MCF 10A (cell line): ENCODE measurements around the gene ZFYVE21. TPM values are rescaled to one million over a fixed set of nuclear protein-coding genes. Genes with fewer than 3 reads are reported as not detected.

ENCODE experiments used
- BruUV-seq: library from RNA; stranded (reverse); fragments of 400-500 nt; replicated peaks from 2 replicates; lab custom pipeline; 2021; lab: Mats Ljungman, UMichigan
- CTCF ChIA-PET: fragments of 300-600 bp; sonication (Branson Sonifier 250); formaldehyde crosslinking; extraction: SDS; loops from one replicate; lab custom pipeline; 2021; ENCODE audit warnings: antibody characterized with exemption, inconsistent platforms; lab: Yijun Ruan, JAX
- POLR2A ChIA-PET: fragments of 300-600, 350-650 bp; sonication (Branson Sonifier 250); formaldehyde crosslinking; extraction: SDS; loops from one replicate; lab custom pipeline; 2020; ENCODE audit warnings: antibody characterized with exemption, inconsistent platforms; lab: Yijun Ruan, JAX
- DNase-seq: peaks from one replicate; pipeline ENCODE4 v3.0.0-alpha.2; 2018; ENCODE audit not compliant: unreplicated experiment
- H3K27ac Mint-ChIP-seq: one replicate; pipeline ENCODE4 v1.8.0; 2022; ENCODE audit warnings: mild to moderate bottlenecking, low read depth, mixed read lengths; ENCODE audit not compliant: unreplicated experiment
- H3K27me3 Mint-ChIP-seq: one replicate; pipeline ENCODE4 v1.8.0; 2022; ENCODE audit warnings: mixed read lengths; ENCODE audit not compliant: insufficient read depth, unreplicated experiment
- H3K36me3 Mint-ChIP-seq: one replicate; pipeline ENCODE4 v1.8.0; 2022; ENCODE audit warnings: mild to moderate bottlenecking, moderate library complexity, mixed read lengths; ENCODE audit not compliant: insufficient read depth, unreplicated experiment
- H3K4me1 Mint-ChIP-seq: one replicate; pipeline ENCODE4 v1.8.0; 2022; ENCODE audit warnings: mixed read lengths; ENCODE audit not compliant: insufficient read depth, unreplicated experiment
- H3K4me3 Mint-ChIP-seq: one replicate; pipeline ENCODE4 v1.8.0; 2022; ENCODE audit warnings: mild to moderate bottlenecking, moderate library complexity, mixed read lengths; ENCODE audit not compliant: unreplicated experiment
- H3K9me3 Mint-ChIP-seq: one replicate; pipeline ENCODE4 v1.8.0; 2022; ENCODE audit warnings: mixed read lengths; ENCODE audit not compliant: unreplicated experiment
- intact Hi-C: fragments of 100-400 bp; cut with micrococcal nuclease; formaldehyde crosslinking; loops from 2 replicates; pipeline ENCODE4 v1.14.1; 2022
- total RNA-seq: library from RNA; stranded (reverse); gene quantifications from 2 replicates; pipeline ENCODE4 v1.2.3, GENCODE V29; 2022
- TF ChIP-seq, protein P1 (sequence below): fragments of 200-600 bp; IDR thresholded peaks from one replicate; pipeline ENCODE4 v1.8.0; 2022; ENCODE audit warnings: antibody characterized with exemption, mild to moderate bottlenecking; ENCODE audit not compliant: unreplicated experiment

Gene ZFYVE21
- total RNA-seq, 1 experiment from 2014 or later, result 35.5 TPM

DNA sequence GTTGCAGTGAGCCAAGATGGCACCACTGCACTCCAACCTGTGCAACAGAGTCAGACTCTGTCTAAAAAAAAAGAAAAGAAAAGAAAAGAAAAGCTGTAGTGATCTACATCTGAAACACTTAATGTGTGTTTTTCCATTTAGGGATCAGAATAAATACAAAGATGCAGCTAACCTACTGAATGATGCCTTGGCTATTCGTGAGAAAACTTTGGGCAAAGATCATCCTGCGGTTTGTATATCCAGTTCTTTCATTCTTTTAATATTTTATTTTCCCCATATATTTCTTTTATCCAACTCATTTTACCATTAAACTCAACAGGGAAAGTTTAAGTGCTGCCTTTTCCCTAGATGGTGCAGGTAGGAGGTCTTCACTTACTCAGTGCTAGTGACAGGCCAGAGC lies 46.2 kb upstream of the ZFYVE21 start:
- ChIA-PET CTCF (interaction anchor here (0.9 kb wide), 1 partner anchor 10 kb away, joined by 6 read pairs; no protein-coding TSS in a partner anchor), POLR2A (no interaction called here)
- Mint-ChIP-seq H3K4me3 (no peak overlapping the region), H3K9me3 (no peaks in the 10 kb centered on the region), H3K36me3 (peaks cover 78% of the 10 kb centered on the region), H3K27me3 (no peaks in the 10 kb centered on the region), H3K27ac (no peak overlapping the region), H3K4me1 (peaks cover 6% of the 10 kb centered on the region)
- TF ChIP-seq, protein P1, sequence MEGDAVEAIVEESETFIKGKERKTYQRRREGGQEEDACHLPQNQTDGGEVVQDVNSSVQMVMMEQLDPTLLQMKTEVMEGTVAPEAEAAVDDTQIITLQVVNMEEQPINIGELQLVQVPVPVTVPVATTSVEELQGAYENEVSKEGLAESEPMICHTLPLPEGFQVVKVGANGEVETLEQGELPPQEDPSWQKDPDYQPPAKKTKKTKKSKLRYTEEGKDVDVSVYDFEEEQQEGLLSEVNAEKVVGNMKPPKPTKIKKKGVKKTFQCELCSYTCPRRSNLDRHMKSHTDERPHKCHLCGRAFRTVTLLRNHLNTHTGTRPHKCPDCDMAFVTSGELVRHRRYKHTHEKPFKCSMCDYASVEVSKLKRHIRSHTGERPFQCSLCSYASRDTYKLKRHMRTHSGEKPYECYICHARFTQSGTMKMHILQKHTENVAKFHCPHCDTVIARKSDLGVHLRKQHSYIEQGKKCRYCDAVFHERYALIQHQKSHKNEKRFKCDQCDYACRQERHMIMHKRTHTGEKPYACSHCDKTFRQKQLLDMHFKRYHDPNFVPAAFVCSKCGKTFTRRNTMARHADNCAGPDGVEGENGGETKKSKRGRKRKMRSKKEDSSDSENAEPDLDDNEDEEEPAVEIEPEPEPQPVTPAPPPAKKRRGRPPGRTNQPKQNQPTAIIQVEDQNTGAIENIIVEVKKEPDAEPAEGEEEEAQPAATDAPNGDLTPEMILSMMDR, result no peak
- no TSS peak for BruUV-seq
- intact Hi-C loops, result no loop called here
- no peak for DNase-seq

DNA sequence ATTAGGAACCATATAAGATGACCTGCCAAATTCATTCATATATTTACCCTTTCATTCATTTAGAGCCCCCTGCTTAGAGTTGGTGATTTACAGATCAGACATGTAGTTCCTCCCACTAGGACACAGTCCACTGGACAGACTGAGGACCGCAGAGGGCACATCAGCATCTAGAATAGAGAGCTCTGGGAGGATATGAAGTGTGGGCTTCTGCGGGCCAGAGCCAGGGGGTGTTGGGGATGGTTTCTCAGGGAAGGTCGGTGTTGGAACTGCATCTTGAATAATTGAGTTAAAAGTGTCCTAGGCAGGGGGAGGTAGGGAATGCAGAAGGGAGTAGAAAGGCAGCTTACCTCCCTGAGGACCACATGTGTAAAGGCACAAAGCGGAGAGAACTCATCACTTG lies 43.7 kb upstream of the ZFYVE21 start:
- Mint-ChIP-seq H3K27me3 (no peaks in the 10 kb centered on the region), H3K27ac (no peak overlapping the region), H3K36me3 (peaks cover 92% of the 10 kb centered on the region), H3K9me3 (no peaks in the 10 kb centered on the region), H3K4me1 (no peaks in the 10 kb centered on the region), H3K4me3 (no peak overlapping the region)
- no peak for DNase-seq
- CTCF ChIA-PET, result interaction anchor here (0.6 to 0.7 kb wide), 2 partner anchors 9 to 15 kb away, joined by 3 read pairs; no protein-coding TSS in a partner anchor
- BruUV-seq, result no TSS peak
- TF ChIP-seq, protein P1, result no peak
- intact Hi-C loops, result loop anchor here (10.0 kb wide), 1 partner anchor 97 kb away; no protein-coding TSS in a partner anchor
- POLR2A ChIA-PET, result interaction anchor here (1.8 kb wide), 1 partner anchor 11 kb away, joined by 4 read pairs; no protein-coding TSS in a partner anchor

DNA sequence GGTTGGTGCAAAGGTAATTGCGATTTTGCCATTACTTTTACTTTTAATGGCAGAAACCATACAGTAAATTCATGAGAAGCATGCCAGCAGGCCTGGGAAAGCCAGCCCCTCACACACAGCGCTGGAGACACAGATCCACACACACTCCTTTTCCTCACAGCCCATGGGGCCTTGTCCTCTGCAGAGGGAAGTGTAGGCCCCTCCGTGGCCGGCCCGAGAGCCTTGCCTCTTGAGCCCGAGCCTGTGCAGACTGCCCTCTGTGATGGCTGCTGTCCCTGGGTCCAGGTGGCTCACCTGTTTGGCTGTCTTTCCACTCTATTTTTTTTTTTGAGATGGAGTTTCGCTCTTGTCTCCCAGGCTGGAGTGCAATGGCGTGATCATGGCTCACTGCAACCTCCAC lies 39.7 kb upstream of the ZFYVE21 start:
- H3K27me3 Mint-ChIP-seq, result no peaks in the 10 kb centered on the region
- H3K36me3 Mint-ChIP-seq, result peaks cover 98% of the 10 kb centered on the region
- CTCF ChIA-PET, result no interaction called here
- no peak for DNase-seq
- TF ChIP-seq, protein P1, result no peak
- no peak overlapping the region for H3K27ac Mint-ChIP-seq
- POLR2A ChIA-PET, result no interaction called here
- no TSS peak for BruUV-seq
- no peaks in the 10 kb centered on the region for H3K4me1 Mint-ChIP-seq
- no peaks in the 10 kb centered on the region for H3K9me3 Mint-ChIP-seq
- intact Hi-C loops, result loop anchor here (10.0 kb wide), 1 partner anchor 101 kb away; no protein-coding TSS in a partner anchor
- no peak overlapping the region for H3K4me3 Mint-ChIP-seq

DNA sequence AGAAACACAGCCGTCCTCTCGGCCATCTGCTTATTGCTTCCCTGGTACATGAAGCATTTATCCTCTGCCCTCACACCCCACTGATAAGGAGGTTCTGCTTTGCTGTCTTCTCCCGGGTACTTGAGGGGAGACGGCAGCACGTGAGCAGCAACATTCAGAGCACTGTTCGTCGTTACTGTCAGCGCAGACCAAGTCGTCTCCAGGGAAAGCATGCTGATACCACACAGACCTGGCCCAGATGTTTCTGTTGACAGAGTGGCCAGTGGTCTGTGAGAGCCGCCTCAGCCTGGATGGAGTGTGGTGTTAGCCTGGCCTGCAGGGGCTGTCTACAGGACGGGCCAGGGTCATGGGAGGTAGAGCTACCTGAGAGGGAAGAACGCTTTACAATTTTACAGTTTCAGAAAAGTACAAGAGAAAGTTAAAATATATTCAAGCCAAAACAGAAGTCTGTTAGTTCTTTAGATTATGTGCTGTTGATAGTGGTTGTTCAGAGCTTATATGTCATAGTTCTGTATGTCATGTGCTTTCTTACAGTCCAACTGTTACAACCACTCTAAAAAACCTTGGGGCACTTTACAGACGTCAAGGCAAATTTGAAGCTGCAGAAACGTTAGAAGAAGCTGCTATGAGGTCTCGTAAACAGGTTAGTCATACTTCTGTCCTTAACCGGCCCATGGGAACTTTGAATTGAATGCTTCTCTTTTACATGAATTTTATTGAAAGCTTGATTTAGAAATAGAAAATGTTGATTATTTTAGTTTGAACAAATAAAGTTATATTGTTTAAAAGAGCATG lies 38.5 kb upstream of the ZFYVE21 start:
- peak overlapping the region; percentile 35 for H3K27ac Mint-ChIP-seq
- peaks cover 98% of the 10 kb centered on the region for H3K36me3 Mint-ChIP-seq
- POLR2A ChIA-PET, result no interaction called here
- no peak for DNase-seq
- CTCF ChIA-PET, result interaction anchor here (0.6 to 1.0 kb wide), 4 partner anchors 16 to 104 kb away, joined by 3 read pairs; no protein-coding TSS in a partner anchor
- no peak overlapping the region for H3K4me3 Mint-ChIP-seq
- no peaks in the 10 kb centered on the region for H3K9me3 Mint-ChIP-seq
- H3K27me3 Mint-ChIP-seq, result no peaks in the 10 kb centered on the region
- H3K4me1 Mint-ChIP-seq, result no peaks in the 10 kb centered on the region
- BruUV-seq, result no TSS peak
- TF ChIP-seq, protein P1, result no peak
- intact Hi-C loops, result loop anchor here (10.0 kb wide), 1 partner anchor 102 kb away; no protein-coding TSS in a partner anchor
